NB4 (cell line): ENCODE results near the gene CCDC187.

ENCODE experiments used
- DNase-seq: peaks from one replicate; pipeline ENCODE4 v3.0.0; 2010; ENCODE audit warnings: low read depth
- H3K4me3 ChIP-seq: one replicate; pipeline ENCODE4 v1.5.1; 2011; ENCODE audit warnings: mild to moderate bottlenecking, low read depth, low read length, moderate library complexity
- CTCF ChIP-seq: IDR thresholded peaks from one replicate; pipeline ENCODE4 v1.5.1; 2012; ENCODE audit warnings: low read depth, low read length
- MYC ChIP-seq: IDR thresholded peaks from 2 replicates; pipeline ENCODE4 v1.6.1; 2011; ENCODE audit warnings: low read depth, low read length
- POLR2A ChIP-seq: IDR thresholded peaks from 2 replicates; pipeline ENCODE4 v1.6.1; 2011; ENCODE audit warnings: mild to moderate bottlenecking; ENCODE audit not compliant: insufficient read length; ENCODE audit errors: extremely low read depth
- TF ChIP-seq, protein P1 (sequence below): IDR thresholded peaks from 2 replicates; pipeline ENCODE4 v1.6.1; 2011; ENCODE audit warnings: low read depth, low read length

CCDC187 gene

DNA sequence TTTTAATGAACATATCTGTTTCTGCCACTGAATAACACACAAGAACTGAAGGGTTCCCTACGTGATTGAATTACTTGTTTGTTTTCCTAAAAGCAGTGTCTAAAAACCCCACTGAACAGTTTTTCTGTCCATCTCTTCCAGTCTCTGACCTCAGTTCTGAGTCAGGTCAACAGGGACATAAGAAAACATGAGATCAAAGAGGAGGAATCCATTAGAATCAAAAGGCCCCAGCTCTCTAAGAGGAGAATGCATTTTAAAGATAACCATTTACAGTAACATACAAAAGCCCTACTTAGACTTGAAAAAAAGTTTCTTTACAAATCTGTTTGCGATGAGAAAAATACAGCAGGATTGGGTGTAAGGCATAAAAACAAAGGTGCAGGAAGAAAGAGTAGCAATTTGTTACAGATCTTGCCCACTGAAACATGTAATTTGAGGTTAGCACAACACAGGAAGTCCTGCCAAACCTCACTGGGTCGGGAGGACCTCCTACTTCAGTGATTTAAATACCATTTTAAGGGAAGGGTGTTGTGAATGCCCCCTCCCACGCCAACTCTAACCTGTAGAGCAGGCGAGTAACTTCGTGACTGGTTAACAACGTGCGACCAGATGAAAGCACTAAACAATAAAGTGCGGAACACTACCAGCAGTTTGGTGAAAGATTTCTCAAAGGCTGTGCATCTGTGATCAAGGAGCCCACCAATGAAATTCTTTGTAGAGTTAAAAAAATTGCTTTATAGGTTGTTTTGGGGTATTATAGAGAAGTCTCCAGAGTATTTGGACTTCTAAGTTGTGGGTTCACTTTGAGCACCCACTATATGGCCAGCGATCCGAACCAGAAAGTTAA lies 59.5 kb downstream of the CCDC187 start:
- no peak for TF ChIP-seq CTCF
- TF ChIP-seq MYC, result no peak
- TF ChIP-seq POLR2A, result no peak
- TF ChIP-seq, protein P1, sequence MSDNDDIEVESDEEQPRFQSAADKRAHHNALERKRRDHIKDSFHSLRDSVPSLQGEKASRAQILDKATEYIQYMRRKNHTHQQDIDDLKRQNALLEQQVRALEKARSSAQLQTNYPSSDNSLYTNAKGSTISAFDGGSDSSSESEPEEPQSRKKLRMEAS, result no peak
- peak; percentile 70 for DNase-seq
- H3K4me3 ChIP-seq, result peak overlapping the region; percentile 74

- DNase-seq, result no peak
- TF ChIP-seq CTCF (no peak), MYC (no peak), POLR2A (no peak)
- TF ChIP-seq, protein P1, result no peak
- H3K4me3 ChIP-seq, result no peak overlapping the region
Measured at GRCh38 chr9:136243631-136244030, 60.3 kb downstream of the CCDC187 start.

DNA sequence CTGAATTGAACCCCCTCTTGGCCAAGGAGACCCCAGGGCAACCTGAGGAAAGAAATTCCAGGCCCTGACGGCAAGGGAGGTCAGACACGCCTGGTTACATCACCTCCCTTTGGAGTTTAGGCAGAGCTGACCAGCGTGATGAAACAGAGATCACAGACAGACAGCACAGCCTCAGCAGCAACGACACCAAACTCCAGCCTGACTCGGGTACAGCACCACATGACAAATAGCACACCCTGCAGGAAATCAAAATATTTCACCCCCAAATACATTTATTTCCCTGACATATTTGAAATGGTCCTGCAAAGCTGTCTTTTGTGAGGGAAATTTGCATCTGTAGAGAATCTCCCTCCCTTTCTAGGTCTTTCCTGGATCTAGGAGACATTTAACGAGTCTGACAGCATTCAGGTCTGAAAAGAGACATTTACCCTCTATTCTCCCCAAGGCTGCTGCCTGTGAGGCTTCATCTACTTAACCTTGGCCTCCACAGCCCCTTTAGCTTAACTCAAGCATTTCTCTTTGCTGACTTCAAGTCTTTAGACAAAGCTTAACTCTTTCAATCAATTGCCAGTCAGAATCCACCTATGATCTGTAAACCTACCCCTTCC lies 60.9 kb downstream of the CCDC187 start:
- DNase-seq, result no peak

GRCh38 chr9:136242248-136242647 lies 61.6 kb downstream of the CCDC187 start:
- no peak overlapping the region for H3K4me3 ChIP-seq

More for the DNA sequence above, 60.9 kb downstream of the CCDC187 start:
- TF ChIP-seq CTCF, result no peak
- no peak for TF ChIP-seq POLR2A
- TF ChIP-seq, protein P1, result no peak
- no peak for TF ChIP-seq MYC
- H3K4me3 ChIP-seq, result no peak overlapping the region

GRCh38 chr9:136241542-136241941 lies 62.4 kb downstream of the CCDC187 start:
- TF ChIP-seq, protein P1, result no peak
- no peak for TF ChIP-seq MYC
- TF ChIP-seq POLR2A, result no peak
- no peak for TF ChIP-seq CTCF
- H3K4me3 ChIP-seq, result no peak overlapping the region
- DNase-seq, result no peak

More at GRCh38 chr9:136242248-136242647, 61.6 kb downstream of the CCDC187 start:
- DNase-seq, result no peak
- TF ChIP-seq, protein P1, result no peak
- no peak for TF ChIP-seq CTCF
- TF ChIP-seq MYC, result no peak
- no peak for TF ChIP-seq POLR2A
